Fibroblast of villous mesenchyme (primary cell): ENCODE measurements around the gene LCE2A. TPM values are rescaled to one million over a fixed set of nuclear protein-coding genes. Genes with fewer than 3 reads are reported as not detected.
A peak's percentile ranks its signal among the peaks of the same experiment; 100 is the strongest.
"Not testable (repeated sequence)": the region's sequence is repeated elsewhere in the genome, so short reads cannot be mapped to it uniquely, and the experiment has no call there.

Source experiments
- DNase-seq: peaks from one replicate; pipeline ENCODE4 v3.0.0-alpha.2; 2010; ENCODE audit warnings: low read depth
- H3K4me3 ChIP-seq: 2 replicates; pipeline ENCODE4 v1.5.1; 2011; ENCODE audit warnings: low read depth, mild to moderate bottlenecking, low read length
- CTCF ChIP-seq: IDR thresholded peaks from 2 replicates; pipeline ENCODE4 v1.5.1; 2012; ENCODE audit warnings: low read depth, mild to moderate bottlenecking, low read length; ENCODE audit not compliant: insufficient read depth
- total RNA-seq: library from RNA; depleted of rRNA; stranded (reverse); fragments of >200 nt; gene quantifications from 2 replicates; pipeline ENCODE4 v1.2.3, GENCODE V29; 2012

Gene LCE2A
- total RNA-seq = 0.43 TPM in 1 of 2 replicates, not detected in the other

- TF ChIP-seq CTCF = no peak
- no peak within 1 kb of the TSS for H3K4me3 ChIP-seq
- DNase-seq = no peak
Observed at GRCh38 chr1:152697701-152698600, at the start of gene LCE2A. LCE2A (plus strand) TSS chr1:152698345; CDS start chr1:152698902, 557 bp downstream.

GRCh38 chr1:152654110-152654509 lies 44.0 kb upstream of the LCE2A start:
- H3K4me3 ChIP-seq = no peak overlapping the region
- DNase-seq = peak; percentile 37
- TF ChIP-seq CTCF = peak; percentile 63

GRCh38 chr1:152656459-152656858 lies 41.7 kb upstream of the LCE2A start:
- no peak for DNase-seq
- H3K4me3 ChIP-seq = no peak overlapping the region
- TF ChIP-seq CTCF = no peak

- H3K4me3 ChIP-seq = no peak overlapping the region
- no peak for TF ChIP-seq CTCF
- DNase-seq = no peak
Observed at GRCh38 chr1:152657677-152658076, 40.5 kb upstream of the LCE2A start.

GRCh38 chr1:152658649-152659048 lies 39.5 kb upstream of the LCE2A start:
- TF ChIP-seq CTCF = no peak
- no peak overlapping the region for H3K4me3 ChIP-seq
- no peak for DNase-seq

GRCh38 chr1:152663098-152663497 lies 35.0 kb upstream of the LCE2A start, which contains the start of gene LCE2D:
LCE2D (plus strand) TSS chr1:152663380; CDS start chr1:152664106, 726 bp downstream.
- no peak within 1 kb of the TSS for H3K4me3 ChIP-seq
- no peak for TF ChIP-seq CTCF
- DNase-seq = no peak

- not testable (repeated sequence) for DNase-seq, H3K4me3 ChIP-seq
Observed at GRCh38 chr1:152666171-152666570, 32.0 kb upstream of the LCE2A start.
